GOT3 (cell line): ENCODE results near the gene TENM4.

Experiments used
- DNase-seq: peaks from one replicate; lab custom pipeline; 2025; ENCODE audit warnings: mixed read lengths; lab: John Stamatoyannopoulos, UW

Gene TENM4

DNA sequence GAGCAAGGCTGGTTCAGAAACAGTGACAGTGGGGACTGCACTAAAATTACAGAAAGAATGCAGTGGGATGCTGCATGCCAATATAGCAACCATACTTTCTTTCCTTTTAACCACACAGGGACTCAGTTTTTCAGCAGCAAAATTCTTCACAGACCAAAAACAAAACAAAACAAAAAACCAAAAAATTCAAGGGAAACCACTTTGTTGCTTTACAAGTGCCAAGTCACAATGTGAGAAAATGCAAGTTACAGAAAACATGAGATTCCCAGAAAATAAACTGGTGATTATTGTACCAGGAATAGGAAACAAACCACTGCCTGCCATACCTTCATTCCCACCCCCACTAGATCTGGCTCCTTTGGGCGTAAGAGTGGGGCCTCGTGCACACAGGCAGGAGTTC lies 52.6 kb downstream of the TENM4 start:
- no peak for DNase-seq

DNA sequence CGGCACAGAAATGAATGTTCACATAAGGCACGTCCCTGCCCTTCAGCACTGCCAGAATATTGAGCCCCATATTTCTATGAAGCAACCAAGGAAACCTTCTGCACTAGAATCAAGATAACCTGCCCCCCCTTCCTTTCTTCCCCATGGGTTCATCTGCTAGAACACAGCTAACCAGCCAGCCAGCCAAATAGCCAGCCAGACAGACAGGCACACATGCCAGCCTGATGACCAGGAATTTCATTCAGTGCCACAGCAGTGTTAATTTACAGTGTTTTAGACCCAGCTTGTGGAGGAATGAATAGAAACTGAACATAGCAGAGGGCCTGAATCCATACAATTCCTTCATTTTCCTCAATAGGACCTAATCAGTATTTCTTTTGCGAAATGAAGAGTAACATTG lies 57.0 kb downstream of the TENM4 start:
- no peak for DNase-seq

GRCh38 chr11:79382301-79383050 lies 58.4 kb downstream of the TENM4 start:
- no peak for DNase-seq

DNA sequence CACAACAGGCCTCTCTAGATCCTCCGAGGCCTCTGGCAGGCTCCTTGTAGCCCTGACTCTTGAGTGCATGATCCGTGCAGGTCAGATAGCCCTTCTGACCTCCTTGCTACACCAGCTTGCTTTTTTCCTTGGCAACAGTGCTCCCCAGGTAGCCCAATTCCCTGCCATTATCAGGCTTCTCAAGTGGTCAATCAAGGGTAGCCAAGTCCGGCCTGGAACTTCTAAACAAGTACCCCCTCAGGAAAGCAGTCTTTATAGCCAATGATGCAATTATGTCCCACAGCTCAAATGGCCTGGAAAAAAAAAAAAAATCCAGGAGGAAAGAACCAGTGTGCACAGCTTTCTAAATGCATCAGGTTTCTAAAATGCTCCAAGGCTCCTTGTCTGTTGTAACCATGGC lies 59.8 kb downstream of the TENM4 start:
- DNase-seq = no peak

GRCh38 chr11:79377406-79377805 lies 63.4 kb downstream of the TENM4 start:
- DNase-seq = no peak

GRCh38 chr11:79375818-79376550 lies 64.8 kb downstream of the TENM4 start:
- no peak for DNase-seq

DNA sequence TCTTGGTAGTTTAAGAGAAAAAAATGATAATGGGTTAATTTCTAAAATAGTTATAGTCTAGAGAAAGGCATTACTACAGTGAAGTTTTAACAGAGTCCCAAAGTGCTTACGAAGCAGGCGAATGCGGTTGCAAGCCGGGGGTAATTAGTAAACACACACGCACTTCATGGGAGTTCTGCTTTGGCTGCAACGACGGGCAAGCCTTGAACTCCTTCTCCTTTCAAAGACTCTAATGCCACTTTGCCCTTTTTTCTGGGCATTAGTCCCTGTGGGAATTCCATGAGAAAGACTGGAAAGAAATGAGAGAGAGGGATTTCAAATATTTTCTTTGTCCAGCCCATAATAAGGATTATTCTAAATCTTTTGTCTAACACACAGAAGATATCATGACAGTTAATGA lies 66.1 kb downstream of the TENM4 start:
- no peak for DNase-seq

GRCh38 chr11:79371724-79372123 lies 69.1 kb downstream of the TENM4 start:
- no peak for DNase-seq

- DNase-seq = no peak
These were observed 69.7 kb downstream of the TENM4 start for GRCh38 chr11:79371152-79371551.

- DNase-seq = no peak
These were observed 71.8 kb downstream of the TENM4 start for GRCh38 chr11:79369055-79369454.

DNA sequence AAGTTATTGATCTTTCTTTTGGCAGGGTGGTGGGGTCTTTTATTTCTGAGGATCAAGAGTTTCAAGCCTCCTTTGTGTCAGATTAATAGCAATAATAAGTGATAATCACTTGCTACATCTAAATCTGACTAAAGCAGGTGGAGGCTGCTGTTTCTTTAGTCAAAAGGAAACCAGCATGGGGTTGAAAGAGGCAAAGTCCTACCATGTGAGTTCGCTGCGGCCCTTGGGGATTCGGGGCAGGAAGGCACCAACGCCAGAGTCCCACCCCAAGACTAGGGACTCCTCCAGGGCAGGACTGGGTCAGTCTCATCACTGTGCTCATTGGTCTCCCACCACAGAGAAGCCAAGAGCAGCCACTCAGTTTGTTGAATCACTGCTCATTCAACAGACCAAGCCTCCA lies 73.0 kb downstream of the TENM4 start:
- no peak for DNase-seq

- DNase-seq = no peak
These were observed 74.6 kb downstream of the TENM4 start for GRCh38 chr11:79366218-79366617.

- no peak for DNase-seq
These were observed 76.9 kb downstream of the TENM4 start for GRCh38 chr11:79363861-79364378.

GRCh38 chr11:79363256-79363655 lies 77.6 kb downstream of the TENM4 start:
- no peak for DNase-seq

- DNase-seq = no peak
These were observed 78.0 kb downstream of the TENM4 start for GRCh38 chr11:79362821-79363220.

GRCh38 chr11:79362206-79362757 lies 78.5 kb downstream of the TENM4 start:
- DNase-seq = no peak

- DNase-seq = no peak
These were observed 82.6 kb downstream of the TENM4 start for GRCh38 chr11:79358258-79358657.

DNA sequence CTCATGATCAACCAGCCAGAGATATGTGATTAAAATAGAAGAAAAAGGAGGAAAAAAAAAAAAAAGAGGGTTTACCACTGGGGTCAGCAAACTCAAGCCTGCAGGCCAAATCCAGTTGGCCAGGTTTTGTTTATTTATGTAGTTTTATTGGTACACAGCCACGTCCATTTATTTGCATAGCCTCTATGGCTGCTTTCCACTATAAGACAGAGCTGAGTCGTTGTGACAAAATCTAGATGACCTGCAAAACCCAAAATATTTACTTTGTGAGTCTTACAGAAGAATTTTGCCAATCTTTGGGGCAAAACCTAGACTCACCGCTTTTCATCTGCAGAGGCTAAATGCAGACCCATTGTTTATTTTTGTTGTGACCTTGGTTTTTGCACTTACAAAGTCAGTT lies 87.1 kb downstream of the TENM4 start:
- no peak for DNase-seq

DNA sequence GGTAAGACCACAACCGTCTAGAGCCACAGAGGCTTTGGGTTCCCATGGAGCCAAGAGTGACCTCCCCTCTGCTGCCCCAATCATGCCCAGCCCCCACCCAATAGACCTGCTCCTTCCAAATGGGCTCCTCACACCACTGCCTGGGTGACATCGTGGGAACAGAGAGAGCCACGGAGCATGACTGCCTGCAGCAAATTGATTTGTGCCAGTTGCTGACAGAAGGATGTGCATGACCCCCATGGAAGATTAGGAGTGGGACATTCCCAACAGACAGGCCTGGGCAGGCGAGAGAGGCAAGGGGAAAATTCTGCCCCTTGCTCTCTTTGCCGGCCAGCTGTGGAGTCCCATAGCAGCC lies 88.5 kb downstream of the TENM4 start:
- DNase-seq = no peak

GRCh38 chr11:79348976-79349682 lies 91.7 kb downstream of the TENM4 start:
- DNase-seq = no peak

GRCh38 chr11:79346021-79346420 lies 94.8 kb downstream of the TENM4 start:
- no peak for DNase-seq

DNA sequence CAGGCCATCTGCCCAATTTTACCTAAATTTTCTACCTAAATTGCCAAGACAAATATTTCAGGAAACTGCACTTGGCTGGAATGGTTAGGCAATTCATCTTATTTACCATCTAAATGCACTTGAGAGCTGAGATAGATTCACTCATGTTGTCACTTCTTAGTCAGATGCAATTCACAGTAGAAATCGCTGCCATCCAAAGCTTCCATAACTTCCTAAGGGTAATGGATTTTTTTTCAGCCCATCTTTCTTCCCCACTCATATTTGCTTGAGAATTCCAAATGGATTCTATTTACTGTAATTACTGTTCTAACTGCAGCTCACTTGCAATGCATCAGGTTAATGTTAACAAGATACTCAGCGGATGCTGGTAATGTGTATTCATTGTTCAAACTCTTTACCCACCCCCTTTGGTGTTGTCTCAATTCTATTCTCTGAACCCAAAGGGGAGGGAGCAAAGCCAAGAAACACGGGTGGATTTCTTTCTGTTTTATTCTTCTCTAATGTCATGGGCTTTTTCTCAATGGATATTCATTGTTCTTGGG lies 96.0 kb downstream of the TENM4 start:
- no peak for DNase-seq
